ENCODE data around the gene KCTD15. TPM values are rescaled to one million over a fixed set of nuclear protein-coding genes. Genes with fewer than 3 reads are reported as not detected.

The KCTD15 gene
- total RNA-seq, 1 donor from 2014 or later = 28.0 TPM

- DNase-seq (ENCODE audit: low spot score) = no peak
Measured at GRCh38 chr19:33797802-33798671, 1.4 kb downstream of the KCTD15 start.

- no peak for DNase-seq (ENCODE audit: low spot score)
Measured at GRCh38 chr19:33798681-33799111, 2.0 kb downstream of the KCTD15 start.

- no peak for DNase-seq (ENCODE audit: low spot score)
Measured at GRCh38 chr19:33799476-33799875, 2.8 kb downstream of the KCTD15 start.

GRCh38 chr19:33800012-33800680, 3.5 kb downstream of the KCTD15 start:
- DNase-seq (ENCODE audit: low spot score) = no peak

- DNase-seq (ENCODE audit: low spot score) = no peak
Measured at GRCh38 chr19:33801411-33801810, 4.7 kb downstream of the KCTD15 start.

- no peak for DNase-seq (ENCODE audit: low spot score)
Measured at GRCh38 chr19:33802001-33802400, 5.3 kb downstream of the KCTD15 start.

- DNase-seq (ENCODE audit: low spot score) = no peak
Measured at GRCh38 chr19:33802801-33803200, 6.1 kb downstream of the KCTD15 start.

GRCh38 chr19:33803383-33803782, 6.7 kb downstream of the KCTD15 start:
- no peak for DNase-seq (ENCODE audit: low spot score)

- DNase-seq (ENCODE audit: low spot score) = peak; percentile 96
Measured at GRCh38 chr19:33804021-33804799, 7.5 kb downstream of the KCTD15 start.

- DNase-seq (ENCODE audit: low spot score) = no peak
Measured at GRCh38 chr19:33805313-33805712, 8.6 kb downstream of the KCTD15 start.

GRCh38 chr19:33805840-33806433, 9.3 kb downstream of the KCTD15 start:
- DNase-seq (ENCODE audit: low spot score) = no peak

- DNase-seq (ENCODE audit: low spot score) = no peak
Measured at GRCh38 chr19:33806434-33806881, 9.8 kb downstream of the KCTD15 start.

- DNase-seq (ENCODE audit: low spot score) = no peak
Measured at GRCh38 chr19:33808399-33808798, 11.7 kb downstream of the KCTD15 start.

- no peak for DNase-seq (ENCODE audit: low spot score)
Measured at GRCh38 chr19:33809960-33810359, 13.3 kb downstream of the KCTD15 start.

GRCh38 chr19:33810821-33811220, 14.2 kb downstream of the KCTD15 start:
- DNase-seq (ENCODE audit: low spot score) = no peak

GRCh38 chr19:33811246-33811645, 14.6 kb downstream of the KCTD15 start:
- DNase-seq (ENCODE audit: low spot score) = no peak

GRCh38 chr19:33811736-33812387, 15.2 kb downstream of the KCTD15 start:
- no peak for DNase-seq (ENCODE audit: low spot score)

- DNase-seq (ENCODE audit: low spot score) = no peak
Measured at GRCh38 chr19:33812388-33813330, 16.0 kb downstream of the KCTD15 start.

GRCh38 chr19:33813391-33814101, 16.9 kb downstream of the KCTD15 start:
- no peak for DNase-seq (ENCODE audit: low spot score)
